Activated CD4-positive, alpha-beta T cell treated with anti-CD3 and anti-CD28 coated beads for 4 hours (primary cell): ENCODE measurements around the gene PIAS4.

Experiments
- DNase-seq, 2 donors: peaks; one replicate each; pipeline ENCODE4 v3.0.0-alpha.2; 2020

The PIAS4 gene

DNA sequence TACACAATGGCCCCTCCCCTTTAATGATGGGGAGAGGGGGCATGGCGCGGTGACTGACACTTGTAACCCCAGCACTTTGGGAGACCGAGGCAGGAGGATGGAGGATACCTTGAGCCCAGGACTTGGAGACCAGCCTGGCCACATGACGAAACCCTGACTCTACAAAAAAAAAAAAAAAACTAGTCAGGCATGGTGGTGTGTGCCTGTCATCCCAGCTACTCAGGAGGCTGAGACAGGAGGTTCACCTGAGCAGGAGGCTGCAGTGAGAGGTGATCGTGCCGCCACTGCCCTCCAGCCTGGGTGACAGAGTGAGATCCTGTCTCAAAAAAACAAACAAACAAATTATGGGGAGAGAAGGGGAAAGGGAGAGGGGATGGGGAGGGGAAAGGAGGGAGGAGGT is 72.9 kb downstream of the PIAS4 start:
- no peak for DNase-seq

- DNase-seq, result no peak
These were observed 74.0 kb downstream of the PIAS4 start for GRCh38 chr19:4081441-4082129.

DNA sequence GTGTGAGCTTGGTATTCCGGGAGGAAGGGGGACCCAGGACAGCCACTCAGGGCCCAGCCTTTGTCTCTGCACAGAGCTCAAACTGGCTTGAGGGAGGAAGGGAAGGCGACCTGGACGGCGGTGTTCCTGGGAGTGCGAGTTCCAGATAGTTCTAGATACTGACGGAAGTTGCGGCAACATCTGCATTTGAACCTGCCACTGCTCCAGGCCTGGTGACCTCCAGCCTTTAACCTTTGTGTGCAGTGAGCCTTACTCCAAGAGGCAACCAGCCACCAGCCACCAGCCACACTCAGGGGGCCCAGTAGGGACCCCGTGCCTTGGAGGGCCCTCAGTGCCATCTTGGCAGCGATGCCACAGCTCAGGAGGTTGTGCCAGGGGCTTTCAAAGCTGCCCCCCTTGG is 74.6 kb downstream of the PIAS4 start:
- DNase-seq, result no peak

GRCh38 chr19:4083677-4084546 is 76.4 kb downstream of the PIAS4 start:
- DNase-seq, result peak in 1 of 2 donors; percentile 33

DNA sequence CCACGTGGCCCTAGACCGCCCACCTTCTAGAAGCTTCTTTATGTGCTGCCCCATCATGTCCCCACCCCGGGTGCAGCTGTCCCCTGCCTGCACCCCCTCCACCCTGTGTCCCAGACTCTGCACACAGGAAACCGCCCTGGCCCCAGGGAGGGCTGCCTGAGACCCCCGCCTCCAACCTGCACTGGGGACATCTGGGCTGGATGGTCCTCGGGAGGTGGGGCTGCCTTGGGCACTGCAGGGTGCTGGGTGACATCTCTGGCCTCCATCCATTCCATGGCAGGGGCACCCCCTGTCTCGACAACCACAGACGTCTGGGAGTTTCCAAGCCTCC is 77.0 kb downstream of the PIAS4 start:
- DNase-seq, result no peak

GRCh38 chr19:4086411-4086867 is 78.9 kb downstream of the PIAS4 start:
- no peak for DNase-seq

GRCh38 chr19:4087787-4088679 is 80.5 kb downstream of the PIAS4 start:
- no peak for DNase-seq

DNA sequence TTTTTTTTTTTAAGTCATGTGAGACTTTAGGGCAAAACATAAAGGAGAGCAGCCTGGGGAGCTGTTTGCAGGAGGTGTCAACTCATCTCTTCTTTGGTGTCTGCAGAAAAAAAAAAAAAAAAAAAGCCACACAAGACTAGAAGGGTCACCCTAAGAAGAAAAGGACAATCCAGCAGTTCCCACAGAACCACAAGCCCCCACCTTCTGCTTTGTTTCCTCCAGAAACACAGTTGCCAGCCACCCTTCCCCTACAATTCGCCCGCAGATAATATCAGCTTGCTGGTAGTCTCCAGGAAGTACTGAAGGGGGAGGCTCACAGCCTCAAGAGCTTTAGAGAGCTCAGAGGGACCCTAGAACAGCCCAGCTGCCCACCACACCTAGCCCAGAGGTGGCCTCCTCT is 81.4 kb downstream of the PIAS4 start:
- DNase-seq, result no peak
